ENCODE results near the gene ERCC2. TPM values are rescaled to one million over a fixed set of nuclear protein-coding genes. Genes with fewer than 3 reads are reported as not detected.
A peak's percentile ranks its signal among the peaks of the same experiment; 100 is the strongest.

ERCC2 gene
- total RNA-seq, 1 donor from 2014 or later, result 31.0 TPM

DNA sequence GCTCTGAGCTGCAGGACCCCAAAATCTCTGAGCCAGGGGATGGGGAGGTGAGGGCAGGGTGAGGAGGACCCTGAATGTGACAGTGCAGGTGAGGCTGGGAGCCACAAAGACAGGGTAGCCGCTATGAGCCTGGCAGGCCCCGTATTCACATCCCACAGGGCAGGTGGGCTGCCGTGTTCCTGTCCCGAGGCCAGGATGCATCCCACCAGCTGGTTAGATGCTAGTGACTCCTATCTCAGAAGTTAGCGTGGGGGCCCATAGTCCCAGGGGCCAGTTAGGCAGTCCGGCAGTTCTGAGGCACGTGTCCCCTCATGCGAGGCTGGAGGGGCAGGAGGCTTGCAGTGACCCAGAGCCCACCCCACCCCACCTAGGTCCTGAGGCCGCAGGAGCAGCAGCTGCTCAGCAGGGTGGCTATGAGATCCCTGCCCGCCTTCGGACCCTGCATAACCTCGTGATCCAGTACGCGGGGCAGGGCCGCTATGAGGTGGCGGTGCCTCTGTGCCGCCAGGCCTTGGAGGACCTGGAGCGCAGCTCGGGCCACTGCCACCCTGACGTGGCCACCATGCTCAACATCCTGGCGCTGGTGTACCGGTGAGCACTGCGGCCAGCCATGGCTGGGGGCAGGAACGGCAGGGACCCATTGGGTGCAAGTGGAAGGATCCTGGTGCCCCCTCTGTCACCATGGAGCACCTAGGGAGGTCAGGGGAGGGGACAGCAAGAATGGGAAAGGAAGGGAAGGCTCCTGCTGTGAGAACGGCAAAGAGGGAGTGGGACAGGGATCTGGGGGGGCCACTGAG, 22.6 kb downstream of the ERCC2 start:
- H3K4me1 Mint-ChIP-seq, result peaks cover 4% of the 10 kb centered on the region
- no peak overlapping the region for H2AFZ ChIP-seq (replicated peaks)
- H3K9me3 ChIP-seq (ENCODE audit: low read depth), result no peaks in the 10 kb centered on the region
- no peak overlapping the region for H3K4me2 ChIP-seq
- no peaks in the 10 kb centered on the region for H3K9me3 Mint-ChIP-seq
- TF ChIP-seq EZH2 (IDR thresholded peaks at IDR 0.05) (no peak), EZH2phosphoT487 (IDR thresholded peaks at IDR 0.05) (no peak), CTCF (IDR thresholded peaks at IDR 0.05) (no peak)
- H3K36me3 Mint-ChIP-seq, result peaks cover 6% of the 10 kb centered on the region
- H3K27me3 Mint-ChIP-seq (ENCODE audit: insufficient read depth, low read depth), result peaks cover 8% of the 10 kb centered on the region
- H4K20me1 ChIP-seq (ENCODE audit: low read depth), result peaks cover 7% of the 10 kb centered on the region
- no peak overlapping the region for H3K27ac ChIP-seq
- H3K27ac Mint-ChIP-seq, result no peak overlapping the region
- no peak overlapping the region for H3K4me3 Mint-ChIP-seq
- no peak for DNase-seq (ENCODE audit: low spot score)
- H3K4me1 ChIP-seq, result no peaks in the 10 kb centered on the region
- no peak overlapping the region for H3K4me3 ChIP-seq
- no peaks in the 10 kb centered on the region for H3K36me3 ChIP-seq
- peaks cover 24% of the 10 kb centered on the region for H3K27me3 ChIP-seq
- no peaks in the 10 kb centered on the region for H3F3A ChIP-seq (ENCODE audit: low read depth)
- H3K79me2 ChIP-seq (ENCODE audit: low read depth), result no peaks in the 10 kb centered on the region
- H3K9ac ChIP-seq, result no peak overlapping the region

DNA sequence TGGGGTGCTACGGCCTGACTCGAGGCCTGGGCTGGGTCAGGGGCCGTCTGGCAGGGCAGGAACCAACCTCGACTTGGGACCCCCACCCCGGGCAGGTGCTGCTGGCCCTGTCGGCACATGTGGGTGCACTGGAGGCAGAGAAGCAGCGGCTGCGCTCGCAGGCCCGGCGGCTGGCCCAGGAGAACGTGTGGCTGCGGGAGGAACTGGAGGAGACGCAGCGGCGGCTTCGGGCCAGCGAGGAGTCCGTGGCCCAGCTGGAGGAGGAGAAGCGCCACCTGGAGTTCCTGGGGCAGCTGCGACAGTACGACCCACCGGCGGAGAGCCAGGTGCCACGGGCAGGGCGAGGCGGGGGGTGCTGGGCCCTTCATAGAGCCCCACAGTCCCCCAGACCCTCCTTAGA, 23.9 kb downstream of the ERCC2 start:
- H3K9me3 Mint-ChIP-seq, result no peaks in the 10 kb centered on the region

GRCh38 chr19:45345506-45345860, 24.9 kb downstream of the ERCC2 start:
- H3K27ac Mint-ChIP-seq, result no peak overlapping the region
- no peak overlapping the region for H3K27ac ChIP-seq
- peaks cover 4% of the 10 kb centered on the region for H3K4me1 Mint-ChIP-seq
- peaks cover 4% of the 10 kb centered on the region for H3K36me3 Mint-ChIP-seq
- TF ChIP-seq EZH2phosphoT487 (IDR thresholded peaks at IDR 0.05), result no peak
- no peak for TF ChIP-seq EZH2 (IDR thresholded peaks at IDR 0.05)
- TF ChIP-seq CTCF (IDR thresholded peaks at IDR 0.05), result no peak
- no peak overlapping the region for H3K4me2 ChIP-seq
- no peaks in the 10 kb centered on the region for H3K36me3 ChIP-seq
- H3K9me3 ChIP-seq (ENCODE audit: low read depth), result no peaks in the 10 kb centered on the region
- H3K9ac ChIP-seq, result no peak overlapping the region
- H3K9me3 Mint-ChIP-seq, result no peaks in the 10 kb centered on the region
- DNase-seq (ENCODE audit: low spot score), result no peak
- peaks cover 4% of the 10 kb centered on the region for H3F3A ChIP-seq (ENCODE audit: low read depth)
- H3K27me3 ChIP-seq, result peaks cover 47% of the 10 kb centered on the region
- no peak overlapping the region for H3K4me3 ChIP-seq
- no peak overlapping the region for H3K4me3 Mint-ChIP-seq
- no peaks in the 10 kb centered on the region for H3K79me2 ChIP-seq (ENCODE audit: low read depth)
- peaks cover 8% of the 10 kb centered on the region for H3K27me3 Mint-ChIP-seq (ENCODE audit: insufficient read depth, low read depth)
- no peak overlapping the region for H2AFZ ChIP-seq (replicated peaks)
- peaks cover 7% of the 10 kb centered on the region for H4K20me1 ChIP-seq (ENCODE audit: low read depth)
- H3K4me1 ChIP-seq, result no peaks in the 10 kb centered on the region

More for the DNA sequence above, 23.9 kb downstream of the ERCC2 start:
- Mint-ChIP-seq H3K4me3 (no peak overlapping the region), H3K27me3 (ENCODE audit: insufficient read depth, low read depth) (peaks cover 8% of the 10 kb centered on the region), H3K4me1 (peaks cover 4% of the 10 kb centered on the region), H3K36me3 (peaks cover 4% of the 10 kb centered on the region), H3K27ac (no peak overlapping the region)
- Histone ChIP-seq H3K9ac (no peak overlapping the region), H3K4me3 (no peak overlapping the region), H3K27ac (no peak overlapping the region), H3K4me1 (no peaks in the 10 kb centered on the region), H4K20me1 (ENCODE audit: low read depth) (peaks cover 7% of the 10 kb centered on the region), H3K9me3 (ENCODE audit: low read depth) (no peaks in the 10 kb centered on the region), H3K36me3 (no peaks in the 10 kb centered on the region), H3K4me2 (no peak overlapping the region), H3K27me3 (peaks cover 37% of the 10 kb centered on the region), H3K79me2 (ENCODE audit: low read depth) (no peaks in the 10 kb centered on the region), H2AFZ (replicated peaks) (no peak overlapping the region), H3F3A (ENCODE audit: low read depth) (peaks cover under 1% of the 10 kb centered on the region)
- DNase-seq (ENCODE audit: low spot score), result peak; percentile 32
- TF ChIP-seq CTCF (IDR thresholded peaks at IDR 0.05), result no peak
- no peak for TF ChIP-seq EZH2 (IDR thresholded peaks at IDR 0.05)
- TF ChIP-seq EZH2phosphoT487 (IDR thresholded peaks at IDR 0.05), result no peak
